Left ventricle myocardium inferior (tissue), 1 donor: ENCODE data around the gene ZNRF4. TPM values are rescaled to one million over a fixed set of nuclear protein-coding genes. Genes with fewer than 3 reads are reported as not detected.

Experiments
- DNase-seq: peaks from one replicate; pipeline ENCODE4 v3.0.0-alpha.2; 2020
- H3K27ac ChIP-seq: fragments of 200-600 bp; replicated peaks from 2 replicates; pipeline ENCODE4 v1.8.0; 2021
- H3K27me3 ChIP-seq: fragments of 200-600 bp; 2 replicates; pipeline ENCODE4 v1.8.0; 2021; ENCODE audit warnings: low read depth
- H3K36me3 ChIP-seq: fragments of 200-600 bp; 2 replicates; pipeline ENCODE4 v1.8.0; 2021
- H3K4me1 ChIP-seq: fragments of 200-600 bp; 2 replicates; pipeline ENCODE4 v1.8.0; 2021
- H3K4me3 ChIP-seq: fragments of 200-600 bp; 2 replicates; pipeline ENCODE4 v1.8.0; 2021; ENCODE audit warnings: mild to moderate bottlenecking, moderate library complexity
- H3K9me3 ChIP-seq: fragments of 200-600 bp; replicated peaks from 2 replicates; pipeline ENCODE4 v1.8.0; 2021
- CTCF ChIP-seq: fragments of 200-600 bp; IDR thresholded peaks from 2 replicates; pipeline ENCODE4 v1.8.0; 2021; ENCODE audit warnings: antibody characterized with exemption, mild to moderate bottlenecking, borderline replicate concordance
- intact Hi-C: fragments of 100-400 bp; cut with micrococcal nuclease; formaldehyde crosslinking; loops from one replicate; pipeline ENCODE4 v1.11.0; 2022
- total RNA-seq: library from RNA; stranded (reverse); fragmentation: NEBNext Ultra II Directional; extraction: Animal tissue kit (Norgen Biotek cat#: 25700); gene quantifications from one replicate; pipeline ENCODE4 v1.2.1, GENCODE V29; 2021
- donor health status: DM: no; HTN: yes; CAD: no; lungs with severe emphysema.

ZNRF4 gene
- total RNA-seq, 1 donor from 2014 or later, result not detected

GRCh38 chr19:5430237-5430636, 25.0 kb upstream of the ZNRF4 start:
- Histone ChIP-seq H3K4me1 (no peaks in the 10 kb centered on the region), H3K4me3 (no peak overlapping the region), H3K27ac (no peak overlapping the region), H3K9me3 (peaks cover 4% of the 10 kb centered on the region), H3K27me3 (peaks cover 94% of the 10 kb centered on the region), H3K36me3 (no peaks in the 10 kb centered on the region)
- intact Hi-C loops, result no loop called here
- no peak for TF ChIP-seq CTCF
- DNase-seq, result no peak

- Histone ChIP-seq H3K4me3 (no peak overlapping the region), H3K36me3 (no peaks in the 10 kb centered on the region), H3K27ac (no peak overlapping the region), H3K27me3 (peaks cover 94% of the 10 kb centered on the region), H3K4me1 (no peaks in the 10 kb centered on the region), H3K9me3 (peaks cover 4% of the 10 kb centered on the region)
- intact Hi-C loops, result no loop called here
- no peak for DNase-seq
- no peak for TF ChIP-seq CTCF
These were observed 22.5 kb upstream of the ZNRF4 start for GRCh38 chr19:5432687-5433086.

GRCh38 chr19:5434351-5434917, 20.8 kb upstream of the ZNRF4 start:
- no peak for DNase-seq
- Histone ChIP-seq H3K36me3 (no peaks in the 10 kb centered on the region), H3K4me1 (no peaks in the 10 kb centered on the region), H3K27me3 (peaks cover 94% of the 10 kb centered on the region), H3K9me3 (peaks cover 4% of the 10 kb centered on the region), H3K4me3 (no peak overlapping the region), H3K27ac (no peak overlapping the region)
- intact Hi-C loops, result no loop called here
- no peak for TF ChIP-seq CTCF

GRCh38 chr19:5434970-5435641, 20.1 kb upstream of the ZNRF4 start:
- H3K9me3 ChIP-seq, result peaks cover 4% of the 10 kb centered on the region
- no peaks in the 10 kb centered on the region for H3K4me1 ChIP-seq
- H3K36me3 ChIP-seq, result no peaks in the 10 kb centered on the region
- TF ChIP-seq CTCF, result no peak
- DNase-seq, result no peak
- intact Hi-C loops, result no loop called here
- H3K27ac ChIP-seq, result no peak overlapping the region
- H3K27me3 ChIP-seq, result peaks cover 95% of the 10 kb centered on the region
- no peak overlapping the region for H3K4me3 ChIP-seq

- DNase-seq, result no peak
- H3K4me1 ChIP-seq, result no peaks in the 10 kb centered on the region
- TF ChIP-seq CTCF, result no peak
- intact Hi-C loops, result no loop called here
- no peak overlapping the region for H3K4me3 ChIP-seq
- H3K27ac ChIP-seq, result no peak overlapping the region
- no peaks in the 10 kb centered on the region for H3K36me3 ChIP-seq
- H3K9me3 ChIP-seq, result peaks cover 4% of the 10 kb centered on the region
- peaks cover 90% of the 10 kb centered on the region for H3K27me3 ChIP-seq
These were observed 19.6 kb upstream of the ZNRF4 start for GRCh38 chr19:5435642-5436017.
